H1 (cell line): ENCODE results near the gene CHCHD6. TPM values are rescaled to one million over a fixed set of nuclear protein-coding genes. Genes with fewer than 3 reads are reported as not detected.

ENCODE experiments used
- CTCF ChIA-PET: fragments of 300-600 bp; sonication (Branson Sonifier 250); formaldehyde crosslinking; loops from one replicate; lab custom pipeline; 2021; ENCODE audit not compliant: partially characterized antibody; lab: Charles Lee
- POLR2A ChIA-PET: fragments of 300-600 bp; sonication (Branson Sonifier 250); formaldehyde crosslinking; loops from one replicate; lab custom pipeline; 2021; ENCODE audit warnings: inconsistent platforms; ENCODE audit not compliant: partially characterized antibody; lab: Charles Lee
- DNase-seq, 2 experiments: peaks; one replicate each; pipeline versions ENCODE4 v3.0.0 to v3.0.0-alpha.2; 2010 to 2022; ENCODE audit warnings: low spot score in 2 of 2, low read depth in 1 of 2, mixed read lengths in 1 of 2
- FAIRE-seq: peaks from 2 replicates; lab custom pipeline; 2011; peaks lifted over from hg19 to GRCh38; lab: Jason Lieb, UNC
- H2AFZ ChIP-seq: 2 replicates; pipeline ENCODE4 v1.8.1; 2012; ENCODE audit warnings: low read length, inconsistent platforms
- H2AK5ac ChIP-seq: 2 replicates; pipeline ENCODE4 v1.6.1; 2013; ENCODE audit warnings: low read depth, low read length
- H2BK120ac ChIP-seq: replicated peaks from 2 replicates; pipeline ENCODE3; 2013; ENCODE audit warnings: low read depth, low read length, inconsistent platforms
- H2BK12ac ChIP-seq: 2 replicates; pipeline ENCODE4 v1.6.1; 2013; ENCODE audit warnings: low read depth, low read length
- H2BK15ac ChIP-seq: 2 replicates; pipeline ENCODE4 v1.6.1; 2013; ENCODE audit warnings: low read length
- H2BK20ac ChIP-seq: 2 replicates; pipeline ENCODE4 v1.6.1; 2013; ENCODE audit warnings: low read length
- H2BK5ac ChIP-seq: 2 replicates; pipeline ENCODE4 v1.6.1; 2013; ENCODE audit warnings: low read depth, low read length
- H3K14ac ChIP-seq: 2 replicates; pipeline ENCODE4 v1.6.1; 2013; ENCODE audit warnings: inconsistent platforms; ENCODE audit not compliant: insufficient read length
- H3K18ac ChIP-seq: 2 replicates; pipeline ENCODE4 v1.6.1; 2013; ENCODE audit warnings: low read length; ENCODE audit errors: extremely low read depth
- H3K23ac ChIP-seq: 2 replicates; pipeline ENCODE4 v1.6.1; 2013; ENCODE audit warnings: inconsistent platforms; ENCODE audit not compliant: insufficient read length
- H3K23me2 ChIP-seq: 2 replicates; pipeline ENCODE4 v1.6.1; 2013; ENCODE audit warnings: low read depth, low read length
- H3K27ac ChIP-seq: 2 replicates; pipeline ENCODE4 v1.6.1; 2011; ENCODE audit warnings: low read depth, low read length, inconsistent platforms
- H3K27me3 ChIP-seq, 4 experiments: replicated peaks in 1 of 4; 1 replicate in 1 of 4; 2 replicates in 3 of 4; pipeline versions ENCODE4 v1.6.1 to v1.8.1; 2011 to 2013; ENCODE audit warnings: low read length in 3 of 4, mild to moderate bottlenecking in 3 of 4, inconsistent platforms in 2 of 4, mixed read lengths in 2 of 4, moderate library complexity in 1 of 4; ENCODE audit not compliant: control insufficient read depth in 3 of 4, insufficient read depth in 3 of 4; ENCODE audit errors: extremely low read depth in 1 of 4
- H3K36me3 ChIP-seq, 4 experiments: 2 replicates each; pipeline versions ENCODE4 v1.6.1 to v1.8.1; 2011 to 2013; ENCODE audit warnings: mild to moderate bottlenecking in 4 of 4, low read length in 3 of 4, moderate library complexity in 2 of 4, control low read depth in 1 of 4, inconsistent platforms in 1 of 4; ENCODE audit not compliant: insufficient read depth in 4 of 4, control insufficient read depth in 2 of 4
- H3K4ac ChIP-seq: replicated peaks from 2 replicates; pipeline ENCODE3; 2013; ENCODE audit warnings: low read length, low read depth, mixed read lengths, inconsistent platforms; ENCODE audit not compliant: insufficient read length
- H3K4me1 ChIP-seq, 4 experiments: replicated peaks in 1 of 4; 1 replicate in 1 of 4; 2 replicates in 3 of 4; pipeline versions ENCODE4 v1.6.1 to v1.8.1; 2011 to 2013; ENCODE audit warnings: low read length in 3 of 4, inconsistent platforms in 2 of 4, mixed read lengths in 1 of 4; ENCODE audit not compliant: insufficient read depth in 4 of 4, control insufficient read depth in 3 of 4
- H3K4me2 ChIP-seq, 2 experiments: 2 replicates each; pipeline versions ENCODE4 v1.6.1 to v1.8.1; 2011 to 2013; ENCODE audit warnings: low read depth in 2 of 2, low read length in 2 of 2, control low read depth in 1 of 2, inconsistent platforms in 1 of 2, mild to moderate bottlenecking in 1 of 2; ENCODE audit not compliant: insufficient read depth in 1 of 2
- H3K4me3 ChIP-seq, 4 experiments: fragments of 200-600, 300-600 bp in 1 of 4; sonication (generic), shearing (Covaris generic), sonication (Bioruptor Twin) in 1 of 4; 2 replicates each; pipeline versions ENCODE4 v1.5.1 to v1.8.1; 2011 to 2016; ENCODE audit warnings: low read length in 4 of 4, low read depth in 3 of 4, control low read depth in 2 of 4, inconsistent platforms in 2 of 4, mild to moderate bottlenecking in 2 of 4, mixed read lengths in 1 of 4, moderate library complexity in 1 of 4; ENCODE audit not compliant: insufficient read depth in 2 of 4; ENCODE audit errors: extremely low read depth in 1 of 4
- H3K56ac ChIP-seq: replicated peaks from 2 replicates; pipeline ENCODE3; 2013; ENCODE audit warnings: low read depth, mild to moderate bottlenecking, mixed read lengths, low read length, inconsistent platforms; ENCODE audit not compliant: insufficient read length
- H3K79me1 ChIP-seq: 2 replicates; pipeline ENCODE4 v1.6.1; 2013; ENCODE audit warnings: low read depth, low read length, control low read depth
- H3K79me2 ChIP-seq, 2 experiments: 2 replicates each; pipeline versions ENCODE4 v1.6.1 to v1.8.1; 2012 to 2013; ENCODE audit warnings: low read length in 2 of 2, mild to moderate bottlenecking in 2 of 2, inconsistent platforms in 1 of 2; ENCODE audit not compliant: insufficient read depth in 2 of 2, control insufficient read depth in 1 of 2
- H3K9ac ChIP-seq, 4 experiments: replicated peaks in 1 of 4; 1 replicate in 1 of 4; 2 replicates in 3 of 4; pipeline versions ENCODE4 v1.6.1 to v1.8.1; 2011 to 2013; ENCODE audit warnings: low read depth in 3 of 4, low read length in 3 of 4, control low read depth in 2 of 4, mild to moderate bottlenecking in 2 of 4, moderate library complexity in 2 of 4, inconsistent platforms in 1 of 4; ENCODE audit errors: extremely low read depth in 1 of 4
- H3K9me3 ChIP-seq, 2 experiments: 2 replicates each; pipeline versions ENCODE4 v1.6.1 to v1.8.1; 2012 to 2013; ENCODE audit warnings: mild to moderate bottlenecking in 2 of 2, moderate library complexity in 2 of 2, control low read depth in 1 of 2, inconsistent platforms in 1 of 2, low read depth in 1 of 2, low read length in 1 of 2, mixed read lengths in 1 of 2; ENCODE audit not compliant: insufficient read depth in 2 of 2
- H4K20me1 ChIP-seq, 2 experiments: replicated peaks in 1 of 2; 2 replicates each; pipeline versions ENCODE3 to v1.8.1; 2011 to 2013; ENCODE audit warnings: inconsistent platforms in 2 of 2, low read length in 2 of 2, mild to moderate bottlenecking in 1 of 2; ENCODE audit not compliant: insufficient read depth in 2 of 2, control insufficient read depth in 1 of 2
- H4K5ac ChIP-seq: 2 replicates; pipeline ENCODE4 v1.6.1; 2013; ENCODE audit warnings: low read length, low read depth, mixed read lengths, inconsistent platforms; ENCODE audit not compliant: insufficient read length
- H4K8ac ChIP-seq: 2 replicates; pipeline ENCODE4 v1.8.0; 2013; ENCODE audit warnings: mild to moderate bottlenecking, moderate library complexity, low read length, inconsistent platforms; ENCODE audit not compliant: insufficient read depth; ENCODE audit errors: extremely low read depth
- H4K91ac ChIP-seq: replicated peaks from 2 replicates; pipeline ENCODE3; 2013; ENCODE audit warnings: low read length, mixed read lengths, inconsistent platforms; ENCODE audit not compliant: insufficient read length
- BACH1 ChIP-seq: IDR thresholded peaks from 2 replicates; pipeline ENCODE4 v1.6.1; 2012; ENCODE audit warnings: low read length, improper control_type of control experiment
- BCL11A ChIP-seq, 2 experiments: IDR thresholded peaks; one replicate each; pipeline ENCODE4 v1.6.1; 2011; ENCODE audit warnings: low read depth in 2 of 2, low read length in 2 of 2, mild to moderate bottlenecking in 2 of 2
- CBX5 ChIP-seq: fragments of 300-800, 300-1000 bp; sonication (generic); IDR thresholded peaks from 2 replicates; pipeline ENCODE4 v1.7.1; 2016; ENCODE audit warnings: antibody characterized with exemption, low read length, low read depth
- CHD1 ChIP-seq: IDR thresholded peaks from 2 replicates; pipeline ENCODE4 v1.6.1; 2012; ENCODE audit warnings: low read depth, low read length, improper control_type of control experiment
- EGR1 ChIP-seq: IDR thresholded peaks from 2 replicates; pipeline ENCODE4 v1.6.1; 2011; ENCODE audit warnings: low read depth, low read length, borderline replicate concordance
- EZH2 ChIP-seq: fragments of 200-600 bp; sonication (generic); IDR thresholded peaks from 2 replicates; pipeline ENCODE4 v1.7.1; 2012; ENCODE audit warnings: low read depth, mild to moderate bottlenecking, moderate library complexity, low read length, inconsistent platforms; ENCODE audit not compliant: severe bottlenecking
- FOSL1 ChIP-seq: IDR thresholded peaks from 2 replicates; pipeline ENCODE4 v1.6.1; 2011; ENCODE audit warnings: mild to moderate bottlenecking, low read depth, low read length, moderate library complexity; ENCODE audit not compliant: insufficient read depth
- POLR2A ChIP-seq, 2 experiments: IDR thresholded peaks; 1 replicate in 1 of 2; 2 replicates in 1 of 2; pipeline ENCODE4 v1.6.1; 2011; ENCODE audit warnings: low read depth in 2 of 2, low read length in 2 of 2, mild to moderate bottlenecking in 2 of 2; ENCODE audit errors: control extremely low read depth in 1 of 2
- SP1 ChIP-seq: IDR thresholded peaks from 2 replicates; pipeline ENCODE4 v1.6.1; 2011; ENCODE audit warnings: low read depth, low read length
- SP4 ChIP-seq: IDR thresholded peaks from 2 replicates; pipeline ENCODE4 v1.6.1; 2012; ENCODE audit warnings: low read length, inconsistent platforms
- SUZ12 ChIP-seq: fragments of 200-600 bp; sonication (generic); IDR thresholded peaks from 2 replicates; pipeline ENCODE4 v1.6.1; 2012; ENCODE audit warnings: mild to moderate bottlenecking, inconsistent platforms, low read length, moderate library complexity, mixed read lengths
- TCF12 ChIP-seq: IDR thresholded peaks from 2 replicates; pipeline ENCODE4 v1.6.1; 2011; ENCODE audit warnings: low read depth, mild to moderate bottlenecking, low read length
- YY1 ChIP-seq: IDR thresholded peaks from 2 replicates; pipeline ENCODE4 v1.6.1; 2011; ENCODE audit warnings: low read depth, mild to moderate bottlenecking, low read length
- WGBS, 2 experiments: shearing (Covaris generic) in 1 of 2; methylation state at CpG; one replicate each; pipeline versions ENCODE4 v1.1.6 to v1.1.7; 2013 to 2015; ENCODE audit warnings: low lambda C conversion rate in 2 of 2, mixed read lengths in 2 of 2, inconsistent platforms in 1 of 2, low coverage in 1 of 2, missing lambda C conversion rate in 1 of 2; ENCODE audit not compliant: insufficient replicate concordance in 2 of 2, insufficient coverage in 1 of 2, insufficient read length in 1 of 2; ENCODE audit errors: extremely low coverage in 1 of 2, missing lambda C conversion rate in 1 of 2; 5-methylcytosine and 5-hydroxymethylcytosine counted together
- polyA plus RNA-seq, 7 experiments: library from polyadenylated mRNA; depleted of rRNA in 3 of 7; stranded (reverse) in 5 of 7; unstranded in 2 of 7; fragments of >200 nt in 5 of 7; fragments of 200-250 nt in 2 of 7; gene quantifications; 1 replicate in 5 of 7; 2 replicates in 1 of 7; 4 replicates in 1 of 7; pipeline versions ENCODE4 v1.2.1 to v1.2.3, GENCODE V29; 2011 to 2013; ENCODE audit warnings: missing spikeins in 2 of 7, mixed read lengths in 2 of 7
- total RNA-seq: library from RNA; stranded (reverse); fragmentation: NEBNext Ultra II Directional; extraction: Animal tissue kit (Norgen Biotek cat#: 25700); gene quantifications from 2 replicates; pipeline ENCODE4 v1.2.1, GENCODE V29; 2021
- TF ChIP-seq, protein P1 (sequence below): IDR thresholded peaks from 2 replicates; pipeline ENCODE4 v1.6.1; 2012; ENCODE audit warnings: low read length, inconsistent platforms

The CHCHD6 gene
- total and polyA plus RNA-seq, 2 of the 8 experiments (the other 6 are each of a cell fraction or from before 2014, with no cell fraction given) = 32.4 to 37.6 TPM

DNA sequence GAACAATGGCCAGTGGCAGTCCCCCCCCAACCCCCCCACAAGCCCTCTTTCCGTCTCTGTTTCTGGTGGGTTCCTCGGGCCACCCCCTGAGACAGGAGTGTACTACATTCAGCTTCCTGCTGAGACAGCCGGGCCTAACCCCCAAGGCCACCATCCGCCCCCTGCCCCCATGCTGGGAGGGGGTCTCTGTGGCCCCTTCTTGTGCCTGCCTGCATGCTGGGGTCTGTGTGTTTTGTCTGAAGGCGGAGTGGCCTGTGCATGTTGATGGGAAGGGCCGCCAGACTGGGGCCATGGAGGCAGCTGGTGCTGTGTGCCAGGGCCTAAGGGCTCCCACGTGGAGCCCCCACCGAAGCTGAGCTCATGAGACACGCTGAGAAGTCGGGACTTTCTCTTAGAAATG, 305.5 kb downstream of the CHCHD6 start:
- Histone ChIP-seq H3K18ac (no peak overlapping the region), H3K23me2 (no peaks in the 10 kb centered on the region), H2BK5ac (no peak overlapping the region), H3K4me3 (no peak overlapping the region), H3K27ac (no peak overlapping the region), H3K23ac (no peak overlapping the region), H3K4me2 (no peak overlapping the region), H2AFZ (no peak overlapping the region), H3K36me3 (peaks cover 2 to 17% (median 10%) of the 10 kb centered on the region in 4 experiments; a peak in 6 of 8 replicates), H3K9me3 (no peaks in the 10 kb centered on the region), H3K79me2 (no peaks in the 10 kb centered on the region), H3K79me1 (0 out of 2 replicates have a peak, but pooled peaks cover 2% of the 10 kb centered on the region), H4K20me1 (peaks cover 4 to 23% of the 10 kb centered on the region in 2 experiments), H4K5ac (no peak overlapping the region), H2BK120ac (no peak overlapping the region), H4K91ac (no peak overlapping the region), H2AK5ac (no peak overlapping the region), H3K4ac (no peak overlapping the region), H2BK20ac (no peak overlapping the region), H2BK15ac (no peak overlapping the region), H3K4me1 (no peaks in the 10 kb centered on the region; a peak in 3 of 7 replicates), H3K27me3 (no peaks in the 10 kb centered on the region), H4K8ac (no peak overlapping the region), H3K14ac (no peak overlapping the region), H2BK12ac (no peak overlapping the region), H3K9ac (no peak overlapping the region), H3K56ac (no peak overlapping the region)
- POLR2A ChIA-PET = interaction anchor here (0.8 to 1.3 kb wide), 2 partner anchors 17 to 19 kb away, joined by 3 read pairs; no protein-coding TSS in a partner anchor
- 88% methylated on average over 10 of the region's 10 CpGs; no CpG with 5 or more reads in 1 of the 2 experiments for WGBS, 2 experiments
- DNase-seq (no peak), FAIRE-seq (no peak)
- CTCF ChIA-PET = interaction anchor here (1.1 to 1.5 kb wide), 5 partner anchors 12 to 442 kb away, joined by 3 to 5 read pairs (median 3); no protein-coding TSS in a partner anchor
- TF ChIP-seq POLR2A (IDR thresholded peaks at IDR 0.05; ENCODE audit: control extremely low read depth in 1 of 2, low read depth in 2 of 2, low read length in 2 of 2) (no peak), SP4 (no peak), BCL11A (IDR thresholded peaks at IDR 0.05; ENCODE audit: low read depth in 2 of 2, low read length in 2 of 2) (no peak), SUZ12 (no peak), EGR1 (no peak), CHD1 (no peak), BACH1 (no peak), TCF12 (no peak), FOSL1 (no peak), SP1 (no peak), YY1 (no peak), EZH2 (no peak), CBX5 (no peak)
- TF ChIP-seq, protein P1, sequence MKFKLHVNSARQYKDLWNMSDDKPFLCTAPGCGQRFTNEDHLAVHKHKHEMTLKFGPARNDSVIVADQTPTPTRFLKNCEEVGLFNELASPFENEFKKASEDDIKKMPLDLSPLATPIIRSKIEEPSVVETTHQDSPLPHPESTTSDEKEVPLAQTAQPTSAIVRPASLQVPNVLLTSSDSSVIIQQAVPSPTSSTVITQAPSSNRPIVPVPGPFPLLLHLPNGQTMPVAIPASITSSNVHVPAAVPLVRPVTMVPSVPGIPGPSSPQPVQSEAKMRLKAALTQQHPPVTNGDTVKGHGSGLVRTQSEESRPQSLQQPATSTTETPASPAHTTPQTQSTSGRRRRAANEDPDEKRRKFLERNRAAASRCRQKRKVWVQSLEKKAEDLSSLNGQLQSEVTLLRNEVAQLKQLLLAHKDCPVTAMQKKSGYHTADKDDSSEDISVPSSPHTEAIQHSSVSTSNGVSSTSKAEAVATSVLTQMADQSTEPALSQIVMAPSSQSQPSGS = no peak
